Panc1 (cell line): ENCODE results near the gene BDH1.

Experiments
- POLR2AphosphoS5 ChIP-seq: IDR thresholded peaks from 2 replicates; pipeline ENCODE4 v1.6.1; 2012; ENCODE audit warnings: mild to moderate bottlenecking, low read depth, low read length, moderate library complexity
- SIN3A ChIP-seq: IDR thresholded peaks from 2 replicates; pipeline ENCODE4 v1.6.1; 2012; ENCODE audit warnings: low read depth, mild to moderate bottlenecking, low read length, moderate library complexity, borderline replicate concordance; ENCODE audit not compliant: insufficient read depth
- TCF7L2 ChIP-seq: IDR thresholded peaks from 2 replicates; pipeline ENCODE4 v1.6.1; 2011; ENCODE audit warnings: mild to moderate bottlenecking, low read depth, low read length, inconsistent platforms
- TF ChIP-seq, protein P1 (sequence below): fragments of 450-650 bp; IDR thresholded peaks from 2 replicates; pipeline ENCODE4 v1.5.1; 2017; ENCODE audit warnings: mild to moderate bottlenecking
- TF ChIP-seq, protein P2 (sequence below), 2 experiments: IDR thresholded peaks; 2 replicates each; pipeline ENCODE4 v1.6.1; 2011 to 2012; ENCODE audit warnings: low read depth in 2 of 2, control low read depth in 1 of 2, low read length in 1 of 2, mild to moderate bottlenecking in 1 of 2, moderate library complexity in 1 of 2; ENCODE audit not compliant: insufficient read depth in 1 of 2

DNA sequence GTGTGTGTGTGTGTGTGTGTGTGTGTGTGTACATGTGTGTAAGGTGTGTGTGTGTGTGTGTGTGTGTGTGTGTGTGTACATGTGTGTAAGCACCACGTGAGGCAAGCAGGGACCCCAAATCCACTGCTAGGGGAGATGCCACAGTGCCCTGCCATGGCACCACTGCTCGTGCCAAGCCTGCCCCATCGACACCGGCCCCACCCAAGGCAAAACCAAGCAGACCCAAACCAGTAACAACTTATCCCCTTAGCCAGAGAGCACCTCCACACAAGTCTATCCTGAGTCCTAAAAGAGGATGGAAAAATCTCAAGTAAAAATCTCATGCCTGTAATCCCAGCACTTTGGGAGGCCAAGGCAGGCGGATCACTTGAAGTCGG is 45.1 kb downstream of the BDH1 start:
- TF ChIP-seq, protein P1, sequence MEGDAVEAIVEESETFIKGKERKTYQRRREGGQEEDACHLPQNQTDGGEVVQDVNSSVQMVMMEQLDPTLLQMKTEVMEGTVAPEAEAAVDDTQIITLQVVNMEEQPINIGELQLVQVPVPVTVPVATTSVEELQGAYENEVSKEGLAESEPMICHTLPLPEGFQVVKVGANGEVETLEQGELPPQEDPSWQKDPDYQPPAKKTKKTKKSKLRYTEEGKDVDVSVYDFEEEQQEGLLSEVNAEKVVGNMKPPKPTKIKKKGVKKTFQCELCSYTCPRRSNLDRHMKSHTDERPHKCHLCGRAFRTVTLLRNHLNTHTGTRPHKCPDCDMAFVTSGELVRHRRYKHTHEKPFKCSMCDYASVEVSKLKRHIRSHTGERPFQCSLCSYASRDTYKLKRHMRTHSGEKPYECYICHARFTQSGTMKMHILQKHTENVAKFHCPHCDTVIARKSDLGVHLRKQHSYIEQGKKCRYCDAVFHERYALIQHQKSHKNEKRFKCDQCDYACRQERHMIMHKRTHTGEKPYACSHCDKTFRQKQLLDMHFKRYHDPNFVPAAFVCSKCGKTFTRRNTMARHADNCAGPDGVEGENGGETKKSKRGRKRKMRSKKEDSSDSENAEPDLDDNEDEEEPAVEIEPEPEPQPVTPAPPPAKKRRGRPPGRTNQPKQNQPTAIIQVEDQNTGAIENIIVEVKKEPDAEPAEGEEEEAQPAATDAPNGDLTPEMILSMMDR, result no peak
- TF ChIP-seq POLR2AphosphoS5 (no peak), SIN3A (no peak), TCF7L2 (no peak)
- TF ChIP-seq, protein P2, sequence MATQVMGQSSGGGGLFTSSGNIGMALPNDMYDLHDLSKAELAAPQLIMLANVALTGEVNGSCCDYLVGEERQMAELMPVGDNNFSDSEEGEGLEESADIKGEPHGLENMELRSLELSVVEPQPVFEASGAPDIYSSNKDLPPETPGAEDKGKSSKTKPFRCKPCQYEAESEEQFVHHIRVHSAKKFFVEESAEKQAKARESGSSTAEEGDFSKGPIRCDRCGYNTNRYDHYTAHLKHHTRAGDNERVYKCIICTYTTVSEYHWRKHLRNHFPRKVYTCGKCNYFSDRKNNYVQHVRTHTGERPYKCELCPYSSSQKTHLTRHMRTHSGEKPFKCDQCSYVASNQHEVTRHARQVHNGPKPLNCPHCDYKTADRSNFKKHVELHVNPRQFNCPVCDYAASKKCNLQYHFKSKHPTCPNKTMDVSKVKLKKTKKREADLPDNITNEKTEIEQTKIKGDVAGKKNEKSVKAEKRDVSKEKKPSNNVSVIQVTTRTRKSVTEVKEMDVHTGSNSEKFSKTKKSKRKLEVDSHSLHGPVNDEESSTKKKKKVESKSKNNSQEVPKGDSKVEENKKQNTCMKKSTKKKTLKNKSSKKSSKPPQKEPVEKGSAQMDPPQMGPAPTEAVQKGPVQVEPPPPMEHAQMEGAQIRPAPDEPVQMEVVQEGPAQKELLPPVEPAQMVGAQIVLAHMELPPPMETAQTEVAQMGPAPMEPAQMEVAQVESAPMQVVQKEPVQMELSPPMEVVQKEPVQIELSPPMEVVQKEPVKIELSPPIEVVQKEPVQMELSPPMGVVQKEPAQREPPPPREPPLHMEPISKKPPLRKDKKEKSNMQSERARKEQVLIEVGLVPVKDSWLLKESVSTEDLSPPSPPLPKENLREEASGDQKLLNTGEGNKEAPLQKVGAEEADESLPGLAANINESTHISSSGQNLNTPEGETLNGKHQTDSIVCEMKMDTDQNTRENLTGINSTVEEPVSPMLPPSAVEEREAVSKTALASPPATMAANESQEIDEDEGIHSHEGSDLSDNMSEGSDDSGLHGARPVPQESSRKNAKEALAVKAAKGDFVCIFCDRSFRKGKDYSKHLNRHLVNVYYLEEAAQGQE (IDR thresholded peaks at IDR 0.05; ENCODE audit: insufficient read depth in 1 of 2, low read depth in 2 of 2, low read length in 1 of 2), result no peak
